ENCODE measurements around the gene DDI2. TPM values are rescaled to one million over a fixed set of nuclear protein-coding genes. Genes with fewer than 3 reads are reported as not detected.

The DDI2 gene
- polyA plus RNA-seq, 1 experiment = 6.4 TPM

- POLR2A ChIA-PET = no interaction called here
- DNase-seq (ENCODE audit: low read depth) = no peak
- Histone ChIP-seq H3K27me3 (ENCODE audit: control insufficient read depth, insufficient read depth, low read length) (no peaks in the 10 kb centered on the region), H3K36me3 (ENCODE audit: control insufficient read depth, insufficient read depth, low read length) (peaks cover 11% of the 10 kb centered on the region), H3K4me3 (ENCODE audit: low read depth, low read length) (no peak overlapping the region)
- no peak for TF ChIP-seq CTCF (IDR thresholded peaks at IDR 0.05; ENCODE audit: insufficient read depth, low read depth, low read length)
- CTCF ChIA-PET = interaction anchor here (0.6 kb wide), 1 partner anchor 69 kb away, joined by 3 read pairs; no protein-coding TSS in a partner anchor
Observed at GRCh38 chr1:15637826-15638225, 20.6 kb downstream of the DDI2 start.

GRCh38 chr1:15639262-15639661, 22.0 kb downstream of the DDI2 start:
- no peak overlapping the region for H3K4me3 ChIP-seq (ENCODE audit: low read depth, low read length)
- ChIA-PET POLR2A (no interaction called here), CTCF (no interaction called here)
- no peak for DNase-seq (ENCODE audit: low read depth)
- no peaks in the 10 kb centered on the region for H3K27me3 ChIP-seq (ENCODE audit: control insufficient read depth, insufficient read depth, low read length)
- no peak for TF ChIP-seq CTCF (IDR thresholded peaks at IDR 0.05; ENCODE audit: insufficient read depth, low read depth, low read length)
- peaks cover 13% of the 10 kb centered on the region for H3K36me3 ChIP-seq (ENCODE audit: control insufficient read depth, insufficient read depth, low read length)

GRCh38 chr1:15639931-15640330, 22.7 kb downstream of the DDI2 start:
- no peaks in the 10 kb centered on the region for H3K27me3 ChIP-seq (ENCODE audit: control insufficient read depth, insufficient read depth, low read length)
- ChIA-PET CTCF (no interaction called here), POLR2A (no interaction called here)
- no peak for TF ChIP-seq CTCF (IDR thresholded peaks at IDR 0.05; ENCODE audit: insufficient read depth, low read depth, low read length)
- H3K4me3 ChIP-seq (ENCODE audit: low read depth, low read length) = no peak overlapping the region
- DNase-seq (ENCODE audit: low read depth) = no peak
- peaks cover 12% of the 10 kb centered on the region for H3K36me3 ChIP-seq (ENCODE audit: control insufficient read depth, insufficient read depth, low read length)

GRCh38 chr1:15640667-15641066, 23.4 kb downstream of the DDI2 start:
- Histone ChIP-seq H3K27me3 (ENCODE audit: control insufficient read depth, insufficient read depth, low read length) (no peaks in the 10 kb centered on the region), H3K4me3 (ENCODE audit: low read depth, low read length) (no peak overlapping the region), H3K36me3 (ENCODE audit: control insufficient read depth, insufficient read depth, low read length) (peaks cover 9% of the 10 kb centered on the region)
- DNase-seq (ENCODE audit: low read depth) = no peak
- CTCF ChIA-PET = no interaction called here
- POLR2A ChIA-PET = no interaction called here
- TF ChIP-seq CTCF (IDR thresholded peaks at IDR 0.05; ENCODE audit: insufficient read depth, low read depth, low read length) = no peak

- Histone ChIP-seq H3K36me3 (ENCODE audit: control insufficient read depth, insufficient read depth, low read length) (peaks cover 7% of the 10 kb centered on the region), H3K27me3 (ENCODE audit: control insufficient read depth, insufficient read depth, low read length) (no peaks in the 10 kb centered on the region), H3K4me3 (ENCODE audit: low read depth, low read length) (no peak overlapping the region)
- ChIA-PET CTCF (interaction anchor here (1.2 kb wide), 1 partner anchor 13 kb away, joined by 4 read pairs; no protein-coding TSS in a partner anchor), POLR2A (no interaction called here)
- no peak for DNase-seq (ENCODE audit: low read depth)
- TF ChIP-seq CTCF (IDR thresholded peaks at IDR 0.05; ENCODE audit: insufficient read depth, low read depth, low read length) = no peak
Observed at GRCh38 chr1:15649937-15650336, 32.7 kb downstream of the DDI2 start.

All from BJ (cell line).